Fibroblast of lung (primary cell): ENCODE measurements around the gene MACROD2. TPM values are rescaled to one million over a fixed set of nuclear protein-coding genes. Genes with fewer than 3 reads are reported as not detected.

Experiments
- DNase-seq, 2 donors: peaks; one replicate each; pipeline versions ENCODE4 v3.0.0 to v3.0.0-alpha.2; 2010; ENCODE audit warnings: low read depth in 2 of 2
- H2AFZ ChIP-seq: 2 replicates; pipeline ENCODE4 v1.5.1; 2012; ENCODE audit warnings: low read length, control low read depth, inconsistent platforms
- H3K27ac ChIP-seq: 2 replicates; pipeline ENCODE4 v1.5.1; 2011; ENCODE audit warnings: low read length, control low read depth; ENCODE audit not compliant: insufficient read depth
- H3K27me3 ChIP-seq: 2 replicates; pipeline ENCODE4 v1.5.1; 2011; ENCODE audit warnings: mild to moderate bottlenecking, low read length; ENCODE audit not compliant: control insufficient read depth, insufficient read depth
- H3K36me3 ChIP-seq: 2 replicates; pipeline ENCODE4 v1.5.1; 2011; ENCODE audit warnings: low read length; ENCODE audit not compliant: control insufficient read depth, insufficient read depth
- H3K4me1 ChIP-seq: 2 replicates; pipeline ENCODE4 v1.5.1; 2011; ENCODE audit warnings: low read length; ENCODE audit not compliant: control insufficient read depth, insufficient read depth; ENCODE audit errors: extremely low read depth
- H3K4me2 ChIP-seq: 2 replicates; pipeline ENCODE4 v1.5.1; 2011; ENCODE audit warnings: low read length, control low read depth; ENCODE audit not compliant: insufficient read depth; ENCODE audit errors: extremely low read depth
- H3K4me3 ChIP-seq, 4 experiments: fragments of 200-600 bp in 1 of 4; sonication (generic) in 1 of 4; replicated peaks in 1 of 4; 2 replicates each; pipeline ENCODE4 v1.5.1; 2011 to 2016; ENCODE audit warnings: low read length in 4 of 4, low read depth in 3 of 4, mild to moderate bottlenecking in 3 of 4, control low read depth in 2 of 4, inconsistent platforms in 1 of 4, mixed read lengths in 1 of 4; ENCODE audit not compliant: insufficient read depth in 1 of 4; ENCODE audit errors: control extremely low read depth in 1 of 4
- H3K79me2 ChIP-seq: 2 replicates; pipeline ENCODE4 v1.5.1; 2012; ENCODE audit warnings: mild to moderate bottlenecking, low read length, inconsistent platforms; ENCODE audit not compliant: control insufficient read depth, insufficient read depth
- H3K9ac ChIP-seq: 2 replicates; pipeline ENCODE4 v1.5.1; 2011; ENCODE audit warnings: mild to moderate bottlenecking, low read length, control low read depth; ENCODE audit not compliant: insufficient read depth
- H3K9me3 ChIP-seq: 2 replicates; pipeline ENCODE4 v1.5.1; 2012; ENCODE audit warnings: low read depth, low read length; ENCODE audit not compliant: control insufficient read depth, insufficient read depth
- H4K20me1 ChIP-seq: 2 replicates; pipeline ENCODE4 v1.5.1; 2011; ENCODE audit warnings: low read length; ENCODE audit not compliant: control insufficient read depth, insufficient read depth; ENCODE audit errors: extremely low read depth
- CTCF ChIP-seq, 2 donors: IDR thresholded peaks in 1 of 2; conservative IDR thresholded peaks in 1 of 2; 1 replicate in 1 of 2; 2 replicates in 1 of 2; pipeline ENCODE4 v1.5.1; 2011 to 2012; ENCODE audit warnings: low read length in 2 of 2, control low read depth in 1 of 2, inconsistent platforms in 1 of 2, low read depth in 1 of 2, mild to moderate bottlenecking in 1 of 2
- EZH2 ChIP-seq: IDR thresholded peaks from 2 replicates; pipeline ENCODE4 v1.5.1; 2012; ENCODE audit warnings: low read length, control low read depth, mild to moderate bottlenecking; ENCODE audit errors: missing control alignments
- polyA plus RNA-seq, 2 donors: library from polyadenylated mRNA; depleted of rRNA in 1 of 2; stranded (reverse) in 1 of 2; unstranded in 1 of 2; fragments of >200 nt; gene quantifications; 2 replicates each; pipeline ENCODE4 v1.2.1, GENCODE V29; 2011 to 2012; ENCODE audit warnings: missing spikeins in 1 of 2
- total RNA-seq: library from RNA; depleted of rRNA; stranded (reverse); fragments of >200 nt; gene quantifications from 2 replicates; pipeline ENCODE4 v1.2.1, GENCODE V29; 2014

MACROD2 gene
- total and polyA plus RNA-seq, 2 donors (not counting 1 experiment from before 2014, with no cell fraction given), result 0.54 to 1.7 TPM

- Histone ChIP-seq H3K9me3 (no peaks in the 10 kb centered on the region), H3K9ac (no peak overlapping the region), H3K4me1 (no peaks in the 10 kb centered on the region), H4K20me1 (no peaks in the 10 kb centered on the region), H3K79me2 (no peaks in the 10 kb centered on the region), H3K27ac (no peak overlapping the region), H3K4me2 (no peak overlapping the region), H3K4me3 (no peak overlapping the region), H2AFZ (no peak overlapping the region), H3K27me3 (no peaks in the 10 kb centered on the region), H3K36me3 (no peaks in the 10 kb centered on the region)
- no peak for TF ChIP-seq CTCF (conservative IDR thresholded peaks at IDR 0.05 in 1 of 2, IDR thresholded peaks at IDR 0.05 in 1 of 2; ENCODE audit: low read depth in 1 of 2, low read length in 2 of 2)
- TF ChIP-seq EZH2, result no peak
- DNase-seq, result no peak
Observed at GRCh38 chr20:15563836-15564235, 1568.5 kb downstream of the MACROD2 start.

- DNase-seq, result no peak
- no peak overlapping the region for H2AFZ ChIP-seq
Observed at GRCh38 chr20:15564981-15565380, 1569.7 kb downstream of the MACROD2 start.

DNA sequence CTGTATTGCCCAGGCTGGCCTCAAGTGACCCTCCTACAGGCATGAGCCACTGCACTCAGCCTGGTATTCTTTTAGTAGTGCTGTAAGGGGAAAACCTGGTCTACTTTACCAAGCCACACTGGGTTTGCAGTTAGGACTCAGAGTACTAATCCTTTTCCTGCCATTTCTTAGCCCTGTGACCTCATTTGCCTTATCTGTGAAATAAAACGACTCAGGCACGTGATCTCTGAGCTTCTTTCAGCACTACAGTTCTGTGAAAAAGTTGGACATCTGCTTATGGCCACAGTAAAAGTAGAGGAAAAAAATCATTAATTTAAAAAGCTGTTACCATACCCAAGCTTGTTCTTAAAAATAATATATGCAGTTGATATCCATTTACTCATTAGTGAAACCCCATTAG is 1570.5 kb downstream of the MACROD2 start:
- Histone ChIP-seq H3K4me3 (no peak overlapping the region), H4K20me1 (no peaks in the 10 kb centered on the region), H3K4me2 (no peak overlapping the region), H2AFZ (no peak overlapping the region), H3K79me2 (no peaks in the 10 kb centered on the region), H3K9ac (no peak overlapping the region), H3K27me3 (no peaks in the 10 kb centered on the region), H3K4me1 (no peaks in the 10 kb centered on the region), H3K27ac (no peak overlapping the region), H3K9me3 (no peaks in the 10 kb centered on the region), H3K36me3 (no peaks in the 10 kb centered on the region)
- no peak for DNase-seq
- TF ChIP-seq CTCF (conservative IDR thresholded peaks at IDR 0.05 in 1 of 2, IDR thresholded peaks at IDR 0.05 in 1 of 2; ENCODE audit: low read depth in 1 of 2, low read length in 2 of 2) (no peak), EZH2 (no peak)

More at GRCh38 chr20:15564981-15565380, 1569.7 kb downstream of the MACROD2 start:
- Histone ChIP-seq H3K4me3 (no peak overlapping the region), H3K27ac (no peak overlapping the region), H3K79me2 (no peaks in the 10 kb centered on the region), H3K4me1 (no peaks in the 10 kb centered on the region), H3K9ac (no peak overlapping the region), H4K20me1 (no peaks in the 10 kb centered on the region), H3K27me3 (no peaks in the 10 kb centered on the region), H3K9me3 (no peaks in the 10 kb centered on the region), H3K4me2 (no peak overlapping the region), H3K36me3 (no peaks in the 10 kb centered on the region)
- no peak for TF ChIP-seq CTCF (conservative IDR thresholded peaks at IDR 0.05 in 1 of 2, IDR thresholded peaks at IDR 0.05 in 1 of 2; ENCODE audit: low read depth in 1 of 2, low read length in 2 of 2)
- no peak for TF ChIP-seq EZH2
